Activated CD8-positive, alpha-beta memory T cell treated with anti-CD3 and anti-CD28 coated beads, Interleukin-2, amount 50 U/mL, for 4 hours (primary cell): ENCODE data around the gene TNFRSF14.
"Not testable (repeated sequence)": the region's sequence is repeated elsewhere in the genome, so short reads cannot be mapped to it uniquely, and the experiment has no call there.

Source experiments
- DNase-seq: peaks from one replicate; pipeline ENCODE4 v3.0.0-alpha.2; 2020

Gene TNFRSF14

DNA sequence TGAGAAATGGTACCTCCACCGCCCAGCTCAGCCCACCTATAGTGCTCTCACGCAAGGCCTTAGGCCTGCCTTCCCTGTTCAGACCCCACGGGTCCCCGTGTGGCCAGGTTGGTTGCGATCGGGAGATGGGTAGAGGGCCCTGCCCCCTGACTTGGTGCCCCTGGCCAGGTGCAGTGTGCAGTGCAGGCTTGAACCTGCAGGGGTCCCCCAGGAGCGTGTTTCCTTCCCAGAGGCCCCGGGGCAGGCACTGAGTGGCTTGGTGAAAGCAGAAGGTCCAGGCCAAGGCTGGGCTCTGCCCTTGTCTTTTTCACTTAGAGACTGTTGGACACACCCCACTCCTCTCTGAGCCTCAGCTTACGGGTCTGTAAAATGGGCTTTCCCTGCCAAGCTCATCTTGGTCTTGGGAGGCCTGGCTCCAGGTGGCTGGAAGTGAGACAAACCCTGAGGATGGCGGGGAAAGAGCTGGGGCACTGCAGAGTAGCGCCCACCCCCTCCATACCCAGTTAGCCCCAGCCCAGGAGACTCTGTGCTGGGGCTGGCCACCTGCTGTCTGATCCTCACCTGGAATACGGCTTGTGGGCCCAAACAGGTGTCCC lies 16.8 kb upstream of the TNFRSF14 start:
- DNase-seq, result no peak

DNA sequence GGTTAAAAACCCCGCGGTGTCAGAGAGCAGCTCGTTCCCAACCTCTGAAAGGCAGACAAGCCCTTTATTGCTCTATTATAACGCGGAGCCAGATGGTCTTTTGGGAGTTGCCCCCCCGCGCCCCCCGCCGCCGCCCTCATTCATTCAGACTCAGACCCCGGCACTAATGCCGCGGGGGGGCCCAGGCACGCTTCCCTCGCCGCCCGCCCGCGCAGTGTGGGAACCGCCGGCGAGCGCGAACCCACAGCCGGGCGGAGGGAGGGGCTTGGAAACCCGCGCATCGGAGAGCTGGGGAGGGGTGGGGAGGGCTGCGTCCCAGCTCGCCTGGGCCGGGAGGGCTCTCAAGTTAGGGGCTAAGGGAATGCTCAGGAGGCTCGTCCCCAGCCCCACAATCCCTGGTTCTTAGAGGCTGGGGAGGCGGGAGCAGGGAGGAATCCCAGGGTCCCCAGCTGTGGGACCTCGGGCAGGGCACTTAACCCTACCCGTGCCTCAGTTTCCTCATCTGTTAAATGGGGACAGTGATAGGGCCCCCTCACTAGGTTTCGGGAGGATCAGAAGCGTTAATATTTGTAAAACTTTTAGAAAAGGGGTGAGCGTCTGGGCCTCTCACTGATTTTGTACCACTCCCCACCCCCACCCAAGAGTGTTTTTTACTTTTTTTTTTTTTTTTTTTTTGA lies 15.2 kb upstream of the TNFRSF14 start:
- peak; percentile 41 for DNase-seq

DNA sequence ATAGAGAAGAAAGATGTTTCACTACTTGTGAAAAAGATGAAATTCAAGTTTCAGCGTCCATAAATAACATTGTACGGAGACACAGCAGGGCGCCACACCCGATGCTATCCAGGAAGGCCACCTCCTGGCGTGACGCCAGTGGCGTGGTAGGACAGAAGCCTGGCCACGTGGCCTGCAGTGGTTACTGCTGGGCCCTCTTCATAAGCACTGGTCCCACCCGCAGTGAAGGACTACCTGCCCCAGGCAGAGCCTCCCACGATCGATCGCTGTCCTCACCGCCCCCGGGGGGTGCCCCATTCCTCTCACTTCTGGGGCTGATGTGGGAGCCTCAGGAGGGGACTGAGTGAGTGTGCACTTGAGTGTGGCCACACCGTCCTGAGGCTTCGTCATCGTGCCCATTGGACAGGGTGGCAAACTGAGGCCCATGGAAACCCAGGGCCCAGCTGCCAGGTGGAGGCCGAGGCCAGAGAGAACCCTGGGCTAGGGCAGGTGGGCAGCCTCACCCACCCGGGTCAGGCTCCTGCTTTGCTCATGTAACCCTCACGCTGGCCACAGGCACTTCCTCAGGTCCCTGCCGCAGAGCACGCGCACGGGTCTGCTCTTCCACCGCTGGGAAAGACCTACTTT lies 14.4 kb upstream of the TNFRSF14 start:
- DNase-seq, result no peak

DNA sequence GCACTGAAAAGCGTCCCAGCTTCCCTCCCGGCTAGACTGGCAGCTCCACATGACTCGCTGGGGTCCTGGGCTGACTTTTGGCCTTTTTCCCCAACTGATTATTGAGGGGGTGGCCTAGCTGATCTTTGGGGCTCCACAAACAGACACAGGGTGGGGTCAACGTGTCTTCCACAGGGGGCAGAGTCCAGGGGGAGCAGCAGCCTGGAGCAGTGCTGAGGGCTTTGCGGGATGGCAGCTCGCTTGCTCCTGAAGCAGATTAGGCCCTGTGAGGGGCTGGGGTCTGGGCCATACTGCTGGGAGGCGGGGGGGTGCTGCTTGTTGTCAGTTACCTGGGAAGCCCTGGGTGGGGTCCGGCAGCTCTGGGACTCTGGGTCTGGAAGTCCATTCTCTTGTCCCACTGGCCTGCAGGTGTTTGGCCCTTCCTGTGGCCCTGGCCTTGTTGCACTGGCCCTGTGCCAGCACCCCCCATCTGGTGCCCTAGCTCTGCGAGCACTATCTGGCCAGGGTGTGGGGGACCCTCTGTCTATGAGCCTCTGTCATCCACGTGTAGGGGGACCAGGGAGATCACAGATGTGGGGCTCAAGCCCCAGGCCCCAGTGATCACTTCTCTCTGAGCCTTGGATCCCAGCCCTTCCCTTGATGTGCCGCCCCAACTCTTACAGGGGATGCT lies 13.8 kb upstream of the TNFRSF14 start:
- DNase-seq, result no peak

DNA sequence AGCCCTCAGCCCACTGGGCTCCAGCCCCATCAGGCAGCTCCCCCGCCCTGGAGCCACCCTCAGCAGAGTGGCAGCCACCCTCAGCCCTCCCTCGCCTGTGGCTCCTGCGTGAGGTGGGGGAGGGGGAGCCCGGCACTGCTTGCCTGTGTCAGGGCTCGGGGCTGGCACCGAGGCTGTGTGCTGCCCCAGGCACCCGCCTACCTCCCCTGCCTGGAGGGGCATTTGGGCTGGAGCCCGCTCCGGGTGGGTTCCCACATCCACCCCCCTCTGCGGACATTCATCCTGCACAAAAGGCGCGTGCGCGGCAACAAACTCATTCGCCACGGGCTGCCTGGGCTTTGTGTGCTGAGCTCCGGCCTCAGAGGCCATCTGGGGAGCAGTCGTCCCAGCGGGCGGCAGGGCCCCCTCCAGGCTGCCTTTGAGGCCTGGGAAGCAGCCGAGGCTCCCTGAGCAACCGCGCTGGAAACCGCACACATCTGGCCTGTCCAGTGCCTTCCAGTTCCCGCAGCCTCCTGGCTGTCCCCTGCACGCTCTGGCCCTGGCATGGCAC lies 12.6 kb upstream of the TNFRSF14 start:
- peak; percentile 50 for DNase-seq

DNA sequence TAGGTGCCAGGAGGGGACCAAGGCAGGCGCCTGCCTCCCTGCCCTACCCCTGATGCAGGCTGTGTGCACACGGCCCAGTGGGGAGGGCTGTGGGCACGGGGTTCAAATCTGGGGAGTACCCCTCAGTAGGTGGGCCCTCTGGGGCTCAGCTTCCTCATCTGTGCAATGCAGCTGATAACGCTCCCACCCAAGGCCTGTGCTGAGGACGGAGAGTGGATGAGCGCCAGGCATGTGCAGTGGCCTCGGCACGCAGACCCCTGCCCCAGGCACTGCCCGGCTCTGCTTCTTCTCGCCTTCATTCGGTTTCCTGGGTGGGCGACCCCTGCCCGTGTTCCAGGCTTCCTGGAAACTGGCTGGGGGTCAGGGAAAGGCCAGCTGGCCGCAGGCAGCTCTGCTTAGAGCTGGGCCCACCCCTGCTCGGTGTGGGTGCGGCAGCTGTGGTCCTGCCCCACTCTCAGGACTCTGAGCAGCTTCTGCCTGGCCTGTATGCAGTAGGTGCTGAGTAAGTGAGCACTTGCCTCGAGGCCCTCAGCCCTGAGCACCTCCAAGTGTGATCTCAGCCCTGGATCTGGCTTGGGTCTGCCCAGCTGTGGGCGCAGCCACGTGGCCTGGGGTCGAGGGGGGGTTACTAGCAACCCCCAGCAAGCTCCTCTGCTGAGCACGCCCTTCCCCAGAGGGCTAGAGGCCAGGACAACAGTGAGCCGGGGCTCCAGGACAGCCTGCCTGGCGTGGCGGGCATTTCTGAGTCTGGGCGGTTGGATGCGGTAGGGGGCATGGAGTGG lies 11.9 kb upstream of the TNFRSF14 start:
- no peak for DNase-seq

DNA sequence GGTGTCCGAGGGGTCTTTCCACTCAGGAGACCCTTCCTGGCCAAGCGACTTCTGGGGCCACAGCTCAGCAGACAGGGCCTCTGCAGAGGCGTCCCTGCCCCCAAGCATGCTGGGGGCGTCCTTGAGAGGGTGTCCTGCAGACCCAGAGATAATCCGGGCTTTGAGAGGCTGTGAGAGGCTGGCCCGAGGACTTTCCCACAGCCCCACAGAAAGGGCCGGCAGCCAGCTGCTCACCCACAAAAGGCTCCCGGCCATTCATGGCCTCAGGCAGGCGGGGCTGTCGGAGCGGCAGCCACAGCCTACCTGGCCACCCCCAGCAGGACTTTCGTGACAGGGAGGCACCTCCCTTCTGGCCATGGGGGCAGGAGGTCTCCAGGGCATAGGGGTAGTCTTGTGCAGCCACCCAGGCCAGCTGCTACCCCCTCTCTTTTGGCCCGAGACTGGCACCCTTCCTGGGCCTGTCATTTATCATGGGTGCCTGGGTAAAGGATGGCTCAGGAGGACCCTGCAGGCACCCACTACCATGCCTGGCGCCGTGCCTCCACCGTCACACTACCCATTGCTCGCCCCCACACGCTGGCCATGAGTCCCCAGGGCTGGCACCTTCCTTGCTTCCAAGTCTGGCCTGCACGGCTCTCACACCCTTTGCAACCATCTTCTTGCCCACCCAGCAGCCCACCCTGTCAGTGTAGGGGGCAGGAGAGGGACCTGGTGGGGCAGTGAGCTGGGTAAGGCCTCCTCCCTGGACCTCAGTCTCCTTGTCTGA lies 11.1 kb upstream of the TNFRSF14 start:
- DNase-seq, result no peak

DNA sequence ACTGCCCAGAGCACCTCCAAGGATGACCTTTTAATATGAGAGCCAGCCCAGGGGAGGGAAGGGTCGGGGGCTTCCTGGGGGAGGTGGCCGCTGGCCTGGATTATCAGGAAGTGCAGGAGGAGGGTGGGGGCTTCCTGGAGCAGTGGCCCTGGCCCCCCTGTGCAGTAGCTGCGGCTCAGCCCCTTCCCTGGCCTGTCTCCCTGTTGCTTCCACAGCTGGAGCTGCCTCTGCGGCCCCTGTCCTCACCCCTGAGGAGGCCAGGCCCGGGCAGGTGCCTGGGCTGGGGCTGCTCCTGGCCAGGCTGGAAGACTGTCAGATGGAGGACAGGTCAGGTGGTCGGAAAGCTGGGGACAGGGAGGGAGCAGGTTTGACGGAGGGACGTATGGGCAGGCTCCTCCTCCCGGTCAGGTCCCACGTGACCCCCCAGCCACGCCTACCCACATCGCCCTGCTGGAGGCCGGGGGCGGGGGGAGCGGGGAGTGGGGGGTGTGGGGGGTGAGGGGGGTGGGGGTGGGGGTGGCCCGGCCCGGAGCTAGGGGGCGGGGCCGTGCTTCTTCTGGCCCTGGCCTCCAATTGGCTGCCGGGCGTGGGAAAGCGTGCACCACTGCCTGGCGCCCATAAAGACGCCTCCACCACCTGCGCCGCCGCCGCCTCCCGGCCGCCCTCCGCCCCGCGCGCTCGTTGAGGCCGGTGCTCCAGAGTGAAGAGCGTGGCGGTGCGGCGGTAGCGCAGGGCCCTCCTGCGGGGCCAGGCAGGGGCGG lies 10.2 kb upstream of the TNFRSF14 start:
- DNase-seq, result peak; percentile 87

DNA sequence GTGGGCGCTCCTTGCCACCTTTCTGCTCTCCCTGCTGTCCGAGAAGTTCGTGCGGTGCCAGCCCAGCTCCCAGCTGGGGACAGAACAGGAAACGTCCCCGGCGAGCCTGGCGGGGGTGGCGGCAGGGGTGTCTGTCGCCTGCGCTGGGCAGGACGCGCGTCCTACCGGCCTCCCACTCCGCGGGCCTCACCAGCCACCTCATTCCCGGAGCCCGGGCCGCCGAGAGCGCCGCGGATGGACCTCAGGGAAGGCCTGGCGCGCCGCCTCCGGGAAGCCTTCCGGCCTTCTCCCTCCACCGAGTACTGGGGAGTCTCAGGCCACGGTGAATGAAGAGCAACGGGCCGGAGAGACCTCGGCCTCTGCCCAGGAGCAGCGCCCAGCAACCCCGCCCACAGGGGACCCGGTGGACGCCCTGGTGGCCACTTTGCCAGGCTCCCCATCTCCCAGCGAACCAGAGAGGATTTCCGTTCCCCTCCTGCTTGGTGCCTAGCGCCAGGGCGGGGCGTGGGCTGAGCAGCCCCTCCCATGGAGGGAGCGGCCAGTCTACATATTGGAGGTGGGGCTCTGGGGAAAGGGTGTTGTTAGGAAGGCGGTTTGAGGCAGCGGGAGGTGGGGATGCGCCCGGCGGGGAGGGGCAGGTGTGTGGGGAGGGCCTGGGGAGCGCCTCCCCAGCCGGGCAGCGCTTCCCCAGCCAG lies 9.5 kb upstream of the TNFRSF14 start:
- peak; percentile 73 for DNase-seq

DNA sequence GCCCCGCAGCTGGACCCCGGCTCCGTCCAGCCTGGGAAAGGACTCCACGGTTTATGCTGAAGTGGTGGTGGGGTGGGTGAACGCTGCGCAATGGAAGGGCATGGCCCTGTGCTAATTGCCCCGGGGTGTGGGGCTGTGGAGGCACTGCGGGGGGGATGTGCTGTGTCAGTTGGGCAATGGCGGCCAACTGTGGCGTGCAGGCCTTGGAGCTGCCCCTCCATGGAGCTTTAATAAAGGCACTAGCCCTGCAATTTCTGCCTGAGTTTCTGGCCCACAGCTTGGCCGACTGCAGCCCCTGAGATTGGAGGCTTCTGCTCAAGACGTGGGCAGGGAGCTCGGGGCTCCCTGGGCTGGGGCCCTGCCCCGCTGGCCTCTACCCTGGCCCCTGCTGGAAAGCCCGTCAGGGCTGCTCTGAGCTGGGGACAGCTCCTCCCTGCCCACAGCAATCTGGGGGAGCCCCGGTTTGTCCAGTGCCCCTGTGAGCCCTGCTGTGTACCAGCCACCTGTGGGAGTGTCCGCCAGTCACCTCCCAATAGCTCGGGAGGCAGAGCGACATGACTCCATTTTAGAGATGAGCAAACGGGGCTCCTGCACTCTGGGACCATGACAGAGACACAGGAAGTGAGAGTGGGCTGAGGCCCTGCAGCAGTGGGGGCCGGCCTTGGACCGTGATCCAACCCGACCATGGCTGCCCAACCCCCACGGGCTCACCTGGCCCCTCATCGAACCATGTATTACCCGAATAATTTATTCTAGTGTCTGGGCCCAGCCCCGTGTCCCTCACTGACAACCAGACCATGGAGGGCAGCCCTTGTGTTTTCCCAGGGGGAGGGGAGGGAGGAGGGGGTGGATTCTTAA lies 8.7 kb upstream of the TNFRSF14 start:
- peak; percentile 46 for DNase-seq

DNA sequence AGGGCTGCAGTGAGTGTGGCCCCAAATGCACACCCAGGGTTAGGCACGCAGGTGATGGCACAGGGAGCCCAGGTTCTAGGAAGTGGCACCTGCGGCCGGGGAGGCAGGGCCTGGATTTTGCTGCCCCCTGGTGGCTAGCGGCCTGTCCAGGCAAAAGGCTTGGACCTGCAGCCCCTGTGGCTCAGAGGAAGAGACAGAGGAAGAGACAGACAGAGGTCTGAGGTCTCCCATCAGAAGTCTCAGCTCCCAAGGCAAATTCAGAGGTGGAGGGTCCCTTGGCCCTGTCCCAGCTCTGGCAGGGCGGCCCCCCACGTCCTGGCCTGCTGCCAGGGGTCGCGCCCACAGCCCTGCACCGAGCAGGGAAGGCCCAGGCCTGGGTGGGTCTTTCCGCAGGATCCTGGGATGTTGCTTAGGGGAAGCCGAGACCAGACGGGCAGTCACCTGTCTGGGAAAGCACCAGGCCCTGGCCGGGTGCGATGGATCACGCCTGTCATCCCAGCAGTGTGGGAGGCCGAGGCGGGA lies 8.0 kb upstream of the TNFRSF14 start:
- DNase-seq, result peak; percentile 86

DNA sequence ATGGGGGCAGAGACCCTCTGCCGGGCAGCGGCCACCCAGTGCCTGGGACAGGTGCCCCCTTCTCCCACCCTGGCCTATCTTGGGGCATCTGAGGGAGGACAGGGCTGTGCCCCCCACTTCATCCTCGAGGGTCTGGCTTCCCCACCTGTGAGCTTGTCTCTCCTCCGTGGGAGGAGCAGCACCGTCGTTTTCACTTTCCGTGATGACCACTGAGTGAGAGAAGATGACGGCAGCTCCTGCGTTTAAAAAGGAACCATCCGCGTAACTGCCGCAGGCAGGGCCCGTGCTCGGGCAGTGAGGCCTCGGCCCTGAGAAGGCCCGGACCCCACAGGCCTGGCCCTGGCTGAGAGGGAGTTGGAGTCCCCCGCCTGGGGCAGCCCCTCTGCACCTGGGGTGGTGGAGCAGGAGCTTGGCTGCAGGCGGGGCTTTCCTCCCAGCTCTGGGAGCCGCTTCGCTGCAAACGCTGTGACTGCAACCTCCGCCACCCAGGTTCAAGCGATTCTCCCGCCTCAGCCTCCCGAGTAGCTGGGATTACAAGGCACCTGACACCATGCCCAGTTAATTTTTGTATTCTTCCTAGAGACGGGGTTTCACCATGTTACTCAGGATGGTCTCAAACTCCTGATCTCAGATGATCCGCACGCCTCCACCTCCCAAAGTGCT lies 6.7 kb upstream of the TNFRSF14 start:
- DNase-seq, result not testable (repeated sequence)

DNA sequence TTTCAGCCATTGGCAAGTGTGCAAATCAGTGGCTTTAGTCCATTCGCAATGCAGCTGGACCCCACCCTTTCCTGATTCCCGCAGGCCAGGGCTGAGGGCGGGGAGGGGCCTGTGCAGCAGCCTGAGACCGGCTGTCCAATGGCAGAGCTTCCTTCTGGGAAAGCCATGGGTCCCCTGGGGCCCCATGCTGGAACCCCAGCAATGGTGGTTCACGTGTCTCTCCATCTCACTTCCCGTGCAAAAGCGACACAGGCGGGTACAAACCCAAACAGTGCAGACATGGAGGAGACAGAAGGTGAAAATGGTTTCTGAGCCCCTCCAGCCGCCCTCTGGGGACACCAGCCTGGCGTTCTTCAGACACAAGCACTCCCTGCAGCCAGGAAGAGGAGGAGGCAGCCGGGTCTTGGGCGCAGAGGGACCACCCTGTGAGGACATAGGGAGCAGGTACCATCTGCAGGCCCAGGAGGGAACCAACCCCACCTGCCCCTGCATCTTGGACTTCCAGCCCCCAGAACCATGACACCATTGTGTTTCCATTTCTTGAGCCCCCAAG lies 5.8 kb upstream of the TNFRSF14 start:
- DNase-seq, result not testable (repeated sequence)

DNA sequence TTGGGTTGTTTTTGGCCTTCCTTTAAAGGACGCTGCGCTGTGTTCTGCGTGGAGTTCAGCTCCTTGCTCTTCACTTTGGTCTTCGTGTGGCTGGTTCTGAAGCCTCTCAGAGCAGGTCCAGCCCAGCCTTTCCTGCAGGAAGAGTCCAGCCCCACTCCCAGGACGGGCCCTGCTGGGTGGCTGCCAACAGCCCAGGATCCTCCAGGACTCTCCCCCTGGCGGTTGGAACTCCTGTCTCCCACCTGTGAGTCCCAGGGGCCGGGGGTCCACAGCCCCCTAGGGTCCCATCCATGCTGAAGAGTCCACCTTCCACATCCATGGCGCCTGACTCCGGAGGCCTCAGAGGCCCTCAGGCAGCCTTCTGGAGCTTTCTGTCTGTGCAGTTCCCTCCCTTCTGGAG lies 4.6 kb upstream of the TNFRSF14 start:
- DNase-seq, result not testable (repeated sequence)

DNA sequence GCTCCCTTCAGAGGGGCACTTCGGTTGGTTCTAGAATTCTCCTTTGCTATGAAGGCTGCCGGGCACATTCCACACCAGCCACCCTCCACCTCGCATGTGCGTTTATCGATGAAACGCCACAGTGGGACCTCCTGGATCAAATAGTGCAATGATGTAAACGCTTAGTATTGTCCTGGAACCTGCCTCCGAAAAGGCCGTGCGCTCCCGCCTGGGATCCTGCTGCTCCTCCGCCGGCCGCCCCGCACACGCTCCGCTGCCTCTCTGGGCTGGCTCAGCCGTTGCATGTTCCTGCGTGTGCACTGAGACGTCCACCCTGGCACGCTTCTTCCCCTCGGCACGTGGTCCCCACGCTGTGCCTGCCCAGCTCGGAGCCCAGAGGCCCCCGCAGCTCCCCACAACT lies 4.0 kb upstream of the TNFRSF14 start:
- DNase-seq, result no peak

DNA sequence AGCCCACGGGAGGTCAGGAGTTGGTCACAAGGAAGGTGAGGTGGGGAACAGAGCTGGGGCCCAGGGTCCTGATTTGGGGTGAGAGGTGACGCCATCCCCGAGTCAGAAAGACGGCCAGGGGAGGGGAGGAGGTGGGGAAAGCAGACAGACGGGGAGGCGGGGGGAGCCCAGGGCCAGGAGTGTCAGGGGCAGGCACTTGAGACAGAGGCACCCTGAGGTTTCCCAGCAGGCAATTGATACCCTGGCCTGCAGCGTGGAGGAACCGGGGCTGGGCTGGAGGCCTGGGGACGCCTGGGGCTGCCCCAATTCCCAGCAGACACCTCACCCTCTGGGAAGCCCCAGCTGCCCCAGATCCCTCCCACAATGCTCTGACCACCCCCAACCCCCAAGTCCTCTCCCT lies 3.1 kb upstream of the TNFRSF14 start:
- not testable (repeated sequence) for DNase-seq

DNA sequence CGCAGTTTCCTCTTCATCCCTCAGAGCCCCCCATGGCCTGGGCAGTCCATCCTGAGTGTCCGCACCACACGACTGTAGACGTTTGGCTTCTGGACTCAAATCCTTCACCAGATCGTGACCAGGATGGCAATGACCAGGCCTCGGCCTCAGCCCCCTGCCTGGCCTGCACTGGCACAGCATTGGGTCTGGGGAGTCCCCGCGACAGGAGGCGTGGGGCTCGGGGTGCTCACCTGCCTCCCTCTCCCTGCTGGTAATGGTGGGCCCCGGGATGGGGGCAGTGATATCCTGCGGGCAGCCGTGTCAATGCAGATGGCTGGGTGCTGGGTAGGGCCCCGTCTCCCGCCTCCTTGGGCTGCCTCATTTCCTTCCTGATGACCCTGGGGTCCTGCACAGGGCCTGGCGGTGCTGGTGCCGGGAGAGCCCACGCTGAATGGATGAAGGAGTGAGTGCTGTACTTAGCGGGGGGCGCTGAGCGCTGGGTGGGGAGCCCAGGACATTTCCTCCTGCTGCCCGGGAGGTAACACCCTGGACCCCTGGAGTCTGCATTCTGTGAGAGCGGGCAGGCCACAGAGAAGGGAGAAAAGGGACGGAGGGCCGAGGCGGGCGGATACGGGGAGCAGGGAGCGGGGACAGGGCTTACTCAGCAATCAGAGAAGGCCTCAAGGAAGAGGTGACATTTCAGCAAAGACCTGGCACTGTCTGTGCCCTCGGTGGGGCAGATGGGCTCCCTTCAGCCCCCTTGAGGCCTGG lies 2.1 kb upstream of the TNFRSF14 start:
- DNase-seq, result no peak
